Neuron (in vitro differentiated cells): ENCODE results near the gene ACOT13.
"Not testable (repeated sequence)": the region's sequence is repeated elsewhere in the genome, so short reads cannot be mapped to it uniquely, and the experiment has no call there.

Source experiments
- H2AFZ ChIP-seq: one replicate; pipeline ENCODE4 v1.6.1; 2013; ENCODE audit warnings: low read depth, mild to moderate bottlenecking, inconsistent platforms, low read length, moderate library complexity
- H3K27me3 ChIP-seq: one replicate; pipeline ENCODE4 v1.6.1; 2013; ENCODE audit warnings: low read length; ENCODE audit not compliant: insufficient read depth
- H3K36me3 ChIP-seq: one replicate; pipeline ENCODE4 v1.6.1; 2013; ENCODE audit warnings: low read length; ENCODE audit not compliant: insufficient read depth
- H3K4me1 ChIP-seq: one replicate; pipeline ENCODE4 v1.6.1; 2013; ENCODE audit warnings: low read length; ENCODE audit not compliant: insufficient read depth
- H3K4me3 ChIP-seq: 2 replicates; pipeline ENCODE4 v1.5.1; 2013; ENCODE audit warnings: mild to moderate bottlenecking, low read length, moderate library complexity
- H3K9me3 ChIP-seq: one replicate; pipeline ENCODE4 v1.6.1; 2013; ENCODE audit warnings: low read length

Gene ACOT13

GRCh38 chr6:24731456-24732134 lies 64.7 kb downstream of the ACOT13 start:
- H2AFZ ChIP-seq, H3K4me3 ChIP-seq, H3K36me3 ChIP-seq, H3K9me3 ChIP-seq, H3K27me3 ChIP-seq, H3K4me1 ChIP-seq: not testable (repeated sequence)

- Histone ChIP-seq H3K36me3 (no peaks in the 10 kb centered on the region), H2AFZ (no peak overlapping the region), H3K4me1 (no peaks in the 10 kb centered on the region), H3K4me3 (no peak overlapping the region), H3K27me3 (peaks cover 3% of the 10 kb centered on the region), H3K9me3 (peaks cover 7% of the 10 kb centered on the region)
Measured at GRCh38 chr6:24734166-24734565, 67.3 kb downstream of the ACOT13 start.

GRCh38 chr6:24734710-24735109 lies 67.8 kb downstream of the ACOT13 start:
- not testable (repeated sequence) for H2AFZ ChIP-seq, H3K27me3 ChIP-seq, H3K4me1 ChIP-seq, H3K9me3 ChIP-seq, H3K4me3 ChIP-seq, H3K36me3 ChIP-seq

GRCh38 chr6:24738741-24739140 lies 71.9 kb downstream of the ACOT13 start:
- Histone ChIP-seq H3K4me3 (no peak overlapping the region), H3K9me3 (no peaks in the 10 kb centered on the region), H3K36me3 (no peaks in the 10 kb centered on the region), H3K27me3 (peaks cover 3% of the 10 kb centered on the region), H2AFZ (no peak overlapping the region), H3K4me1 (no peaks in the 10 kb centered on the region)

- H3K9me3 ChIP-seq: no peaks in the 10 kb centered on the region
- H2AFZ ChIP-seq: no peak overlapping the region
- no peaks in the 10 kb centered on the region for H3K27me3 ChIP-seq
Measured at GRCh38 chr6:24740861-24741260, 74.0 kb downstream of the ACOT13 start.

GRCh38 chr6:24742216-24742738 lies 75.4 kb downstream of the ACOT13 start:
- H2AFZ ChIP-seq: no peak overlapping the region
- no peaks in the 10 kb centered on the region for H3K27me3 ChIP-seq
- H3K4me3 ChIP-seq: no peak overlapping the region
- H3K36me3 ChIP-seq: no peaks in the 10 kb centered on the region
- no peaks in the 10 kb centered on the region for H3K9me3 ChIP-seq
- H3K4me1 ChIP-seq: no peaks in the 10 kb centered on the region

More at GRCh38 chr6:24740861-24741260, 74.0 kb downstream of the ACOT13 start:
- Histone ChIP-seq H3K4me3 (no peak overlapping the region), H3K36me3 (no peaks in the 10 kb centered on the region), H3K4me1 (no peaks in the 10 kb centered on the region)

- Histone ChIP-seq H2AFZ (peak overlapping the region; percentile 56), H3K4me3 (no peak overlapping the region), H3K27me3 (no peaks in the 10 kb centered on the region), H3K36me3 (no peaks in the 10 kb centered on the region), H3K4me1 (no peaks in the 10 kb centered on the region), H3K9me3 (no peaks in the 10 kb centered on the region)
Measured at GRCh38 chr6:24743265-24743943, 76.5 kb downstream of the ACOT13 start.

- H3K4me3 ChIP-seq: no peak overlapping the region
- no peak overlapping the region for H2AFZ ChIP-seq
- no peaks in the 10 kb centered on the region for H3K4me1 ChIP-seq
- no peaks in the 10 kb centered on the region for H3K36me3 ChIP-seq
- H3K9me3 ChIP-seq: no peaks in the 10 kb centered on the region
- H3K27me3 ChIP-seq: no peaks in the 10 kb centered on the region
Measured at GRCh38 chr6:24743944-24744335, 77.1 kb downstream of the ACOT13 start.

- Histone ChIP-seq H2AFZ (no peak overlapping the region), H3K4me1 (no peaks in the 10 kb centered on the region), H3K36me3 (no peaks in the 10 kb centered on the region), H3K27me3 (no peaks in the 10 kb centered on the region), H3K4me3 (no peak overlapping the region), H3K9me3 (no peaks in the 10 kb centered on the region)
Measured at GRCh38 chr6:24744911-24745310, 78.0 kb downstream of the ACOT13 start.

GRCh38 chr6:24749297-24749696 lies 82.4 kb downstream of the ACOT13 start:
- Histone ChIP-seq H3K9me3 (no peaks in the 10 kb centered on the region), H3K27me3 (no peaks in the 10 kb centered on the region), H2AFZ (no peak overlapping the region), H3K36me3 (no peaks in the 10 kb centered on the region), H3K4me1 (no peaks in the 10 kb centered on the region), H3K4me3 (no peak overlapping the region)

- H2AFZ ChIP-seq, H3K9me3 ChIP-seq, H3K36me3 ChIP-seq: not testable (repeated sequence)
Measured at GRCh38 chr6:24750878-24751277, 84.0 kb downstream of the ACOT13 start.

GRCh38 chr6:24752503-24752902 lies 85.6 kb downstream of the ACOT13 start:
- no peak overlapping the region for H3K4me3 ChIP-seq
- no peaks in the 10 kb centered on the region for H3K4me1 ChIP-seq
- H3K27me3 ChIP-seq: no peaks in the 10 kb centered on the region
- H3K36me3 ChIP-seq: no peaks in the 10 kb centered on the region
- H2AFZ ChIP-seq: no peak overlapping the region
- H3K9me3 ChIP-seq: no peaks in the 10 kb centered on the region

More at GRCh38 chr6:24750878-24751277, 84.0 kb downstream of the ACOT13 start:
- H3K4me3 ChIP-seq, H3K27me3 ChIP-seq, H3K4me1 ChIP-seq: not testable (repeated sequence)

GRCh38 chr6:24752917-24753492 lies 86.1 kb downstream of the ACOT13 start:
- no peaks in the 10 kb centered on the region for H3K36me3 ChIP-seq
- no peak overlapping the region for H2AFZ ChIP-seq
- no peaks in the 10 kb centered on the region for H3K9me3 ChIP-seq

More at GRCh38 chr6:24752917-24753492, 86.1 kb downstream of the ACOT13 start:
- Histone ChIP-seq H3K4me3 (no peak overlapping the region), H3K27me3 (no peaks in the 10 kb centered on the region), H3K4me1 (no peaks in the 10 kb centered on the region)
